ENCODE results near the gene FAM20C.

The FAM20C gene

GRCh38 chr7:145863-146262 lies 46.5 kb upstream of the FAM20C start:
- H4K20me1 ChIP-seq (ENCODE audit: insufficient read depth, low read length), result no peaks in the 10 kb centered on the region
- TF ChIP-seq EZH2phosphoT487 (IDR thresholded peaks at IDR 0.05; ENCODE audit: low read depth), result no peak
- TF ChIP-seq, protein P1, sequence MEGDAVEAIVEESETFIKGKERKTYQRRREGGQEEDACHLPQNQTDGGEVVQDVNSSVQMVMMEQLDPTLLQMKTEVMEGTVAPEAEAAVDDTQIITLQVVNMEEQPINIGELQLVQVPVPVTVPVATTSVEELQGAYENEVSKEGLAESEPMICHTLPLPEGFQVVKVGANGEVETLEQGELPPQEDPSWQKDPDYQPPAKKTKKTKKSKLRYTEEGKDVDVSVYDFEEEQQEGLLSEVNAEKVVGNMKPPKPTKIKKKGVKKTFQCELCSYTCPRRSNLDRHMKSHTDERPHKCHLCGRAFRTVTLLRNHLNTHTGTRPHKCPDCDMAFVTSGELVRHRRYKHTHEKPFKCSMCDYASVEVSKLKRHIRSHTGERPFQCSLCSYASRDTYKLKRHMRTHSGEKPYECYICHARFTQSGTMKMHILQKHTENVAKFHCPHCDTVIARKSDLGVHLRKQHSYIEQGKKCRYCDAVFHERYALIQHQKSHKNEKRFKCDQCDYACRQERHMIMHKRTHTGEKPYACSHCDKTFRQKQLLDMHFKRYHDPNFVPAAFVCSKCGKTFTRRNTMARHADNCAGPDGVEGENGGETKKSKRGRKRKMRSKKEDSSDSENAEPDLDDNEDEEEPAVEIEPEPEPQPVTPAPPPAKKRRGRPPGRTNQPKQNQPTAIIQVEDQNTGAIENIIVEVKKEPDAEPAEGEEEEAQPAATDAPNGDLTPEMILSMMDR (IDR thresholded peaks at IDR 0.05; ENCODE audit: low read depth, low read length), result no peak
- no peak overlapping the region for H3K9ac ChIP-seq (ENCODE audit: low read length)
- no peaks in the 10 kb centered on the region for H3K27me3 ChIP-seq (ENCODE audit: low read depth, low read length)
- no peak overlapping the region for H2AFZ ChIP-seq (ENCODE audit: low read depth, low read length)
- no peak overlapping the region for H3K27ac ChIP-seq (ENCODE audit: low read length)
- H3K9me3 ChIP-seq (ENCODE audit: insufficient read depth, low read length), result no peaks in the 10 kb centered on the region; the same call in 1 of the 2 replicates
- no peak overlapping the region for H3K4me2 ChIP-seq (ENCODE audit: low read length)
- H3K4me1 ChIP-seq (ENCODE audit: low read length), result peaks cover 22% of the 10 kb centered on the region
- no peak overlapping the region for H3K4me3 ChIP-seq (ENCODE audit: low read length)
- H3K79me2 ChIP-seq (ENCODE audit: low read length), result no peaks in the 10 kb centered on the region
- H3K36me3 ChIP-seq (replicated peaks; ENCODE audit: low read depth, low read length), result peaks cover 9% of the 10 kb centered on the region

- Histone ChIP-seq H3K4me2 (ENCODE audit: low read length) (peak overlapping the region; percentile 85), H3K4me3 (ENCODE audit: low read length) (peak overlapping the region; percentile 85), H3K27me3 (ENCODE audit: low read depth, low read length) (no peaks in the 10 kb centered on the region), H3K36me3 (replicated peaks; ENCODE audit: low read depth, low read length) (peaks cover 9% of the 10 kb centered on the region), H4K20me1 (ENCODE audit: insufficient read depth, low read length) (no peaks in the 10 kb centered on the region), H2AFZ (ENCODE audit: low read depth, low read length) (no peak overlapping the region; the same call in 1 of the 2 replicates), H3K79me2 (ENCODE audit: low read length) (no peaks in the 10 kb centered on the region), H3K9me3 (ENCODE audit: insufficient read depth, low read length) (no peaks in the 10 kb centered on the region; the same call in 1 of the 2 replicates), H3K27ac (ENCODE audit: low read length) (peak overlapping the region; percentile 86), H3K9ac (ENCODE audit: low read length) (peak overlapping the region; percentile 79), H3K4me1 (ENCODE audit: low read length) (peaks cover 21% of the 10 kb centered on the region)
- TF ChIP-seq, protein P1 (IDR thresholded peaks at IDR 0.05; ENCODE audit: low read depth, low read length), result no peak
- TF ChIP-seq EZH2phosphoT487 (IDR thresholded peaks at IDR 0.05; ENCODE audit: low read depth), result no peak
These were observed 43.8 kb upstream of the FAM20C start for GRCh38 chr7:148543-148931.

DNA sequence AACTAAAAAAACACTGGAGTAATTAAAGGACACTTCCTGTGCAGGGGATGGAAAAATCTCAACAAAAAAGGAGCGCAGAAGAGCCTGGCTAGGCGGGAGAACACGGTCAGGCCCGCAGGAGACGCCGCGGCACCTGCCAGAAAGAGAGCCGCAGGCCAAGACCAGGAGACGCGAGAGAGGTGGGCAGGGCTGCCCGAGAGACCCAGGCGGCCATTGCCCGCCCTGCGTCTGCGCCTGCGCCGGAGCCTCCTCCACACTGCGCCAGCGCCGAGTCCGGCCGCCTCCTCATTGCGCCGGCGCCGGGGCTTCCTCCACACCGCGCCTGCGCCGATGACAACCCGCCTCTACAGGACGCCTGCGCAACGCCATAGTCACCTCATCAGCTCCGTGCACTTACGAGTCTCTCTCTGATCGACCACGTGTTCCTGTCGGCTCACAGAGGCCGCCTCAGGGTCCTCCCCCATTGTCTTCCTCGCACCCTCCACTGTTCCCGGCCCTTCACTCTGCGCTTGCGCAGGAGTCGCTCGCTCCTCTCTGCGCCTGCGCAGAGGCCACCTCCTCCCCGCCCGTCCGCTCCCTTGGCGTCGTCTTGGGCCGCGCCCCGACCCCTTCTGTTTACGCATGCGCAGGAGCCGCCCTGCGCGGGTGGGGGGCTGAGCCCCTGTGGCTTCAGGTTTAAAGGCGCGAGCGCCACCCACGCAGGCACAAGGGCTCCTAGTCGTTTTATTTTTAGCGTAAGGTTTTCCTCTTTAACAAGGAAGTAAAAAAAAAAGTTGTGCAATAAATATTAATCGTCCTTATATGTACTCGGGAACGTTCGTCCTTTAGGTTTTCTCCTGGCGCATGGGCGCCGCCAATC lies 43.2 kb upstream of the FAM20C start:
- Histone ChIP-seq H3K4me1 (ENCODE audit: low read length) (peaks cover 14% of the 10 kb centered on the region), H4K20me1 (ENCODE audit: insufficient read depth, low read length) (no peaks in the 10 kb centered on the region), H3K4me3 (ENCODE audit: low read length) (peak overlapping the region; percentile 85), H3K4me2 (ENCODE audit: low read length) (peak overlapping the region; percentile 85), H3K79me2 (ENCODE audit: low read length) (no peaks in the 10 kb centered on the region), H3K27me3 (ENCODE audit: low read depth, low read length) (no peaks in the 10 kb centered on the region), H3K9ac (ENCODE audit: low read length) (peak overlapping the region; percentile 79), H2AFZ (ENCODE audit: low read depth, low read length) (peak overlapping the region; percentile 87), H3K27ac (ENCODE audit: low read length) (peak overlapping the region; percentile 86), H3K9me3 (ENCODE audit: insufficient read depth, low read length) (no peaks in the 10 kb centered on the region; the same call in 1 of the 2 replicates), H3K36me3 (replicated peaks; ENCODE audit: low read depth, low read length) (peaks cover 9% of the 10 kb centered on the region)
- TF ChIP-seq, protein P1 (IDR thresholded peaks at IDR 0.05; ENCODE audit: low read depth, low read length), result no peak
- no peak for TF ChIP-seq EZH2phosphoT487 (IDR thresholded peaks at IDR 0.05; ENCODE audit: low read depth)

GRCh38 chr7:149791-150636 lies 42.4 kb upstream of the FAM20C start:
- Histone ChIP-seq H3K27ac (ENCODE audit: low read length) (peak overlapping the region; percentile 86), H3K9ac (ENCODE audit: low read length) (peak overlapping the region; percentile 79), H3K9me3 (ENCODE audit: insufficient read depth, low read length) (no peaks in the 10 kb centered on the region; the same call in 1 of the 2 replicates), H3K4me2 (ENCODE audit: low read length) (peak overlapping the region; percentile 71), H3K36me3 (replicated peaks; ENCODE audit: low read depth, low read length) (peaks cover 2% of the 10 kb centered on the region), H4K20me1 (ENCODE audit: insufficient read depth, low read length) (no peaks in the 10 kb centered on the region), H2AFZ (ENCODE audit: low read depth, low read length) (peak overlapping the region; percentile 87; the same call in 1 of the 2 replicates), H3K27me3 (ENCODE audit: low read depth, low read length) (no peaks in the 10 kb centered on the region), H3K4me1 (ENCODE audit: low read length) (peaks cover 8% of the 10 kb centered on the region), H3K4me3 (ENCODE audit: low read length) (peak overlapping the region; percentile 85), H3K79me2 (ENCODE audit: low read length) (no peaks in the 10 kb centered on the region)
- no peak for TF ChIP-seq EZH2phosphoT487 (IDR thresholded peaks at IDR 0.05; ENCODE audit: low read depth)
- TF ChIP-seq, protein P1 (IDR thresholded peaks at IDR 0.05; ENCODE audit: low read depth, low read length), result no peak
